Camera-type eye (tissue), 1 donor: ENCODE results near the gene CIDEC. TPM values are rescaled to one million over a fixed set of nuclear protein-coding genes. Genes with fewer than 3 reads are reported as not detected.

Experiments
- total RNA-seq: library from RNA; depleted of rRNA; stranded (reverse); fragments of >200 nt; gene quantifications from one replicate; pipeline ENCODE4 v1.2.3, GENCODE V29; 2014

Gene CIDEC, protein sequence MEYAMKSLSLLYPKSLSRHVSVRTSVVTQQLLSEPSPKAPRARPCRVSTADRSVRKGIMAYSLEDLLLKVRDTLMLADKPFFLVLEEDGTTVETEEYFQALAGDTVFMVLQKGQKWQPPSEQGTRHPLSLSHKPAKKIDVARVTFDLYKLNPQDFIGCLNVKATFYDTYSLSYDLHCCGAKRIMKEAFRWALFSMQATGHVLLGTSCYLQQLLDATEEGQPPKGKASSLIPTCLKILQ
- not detected for total RNA-seq

DNA sequence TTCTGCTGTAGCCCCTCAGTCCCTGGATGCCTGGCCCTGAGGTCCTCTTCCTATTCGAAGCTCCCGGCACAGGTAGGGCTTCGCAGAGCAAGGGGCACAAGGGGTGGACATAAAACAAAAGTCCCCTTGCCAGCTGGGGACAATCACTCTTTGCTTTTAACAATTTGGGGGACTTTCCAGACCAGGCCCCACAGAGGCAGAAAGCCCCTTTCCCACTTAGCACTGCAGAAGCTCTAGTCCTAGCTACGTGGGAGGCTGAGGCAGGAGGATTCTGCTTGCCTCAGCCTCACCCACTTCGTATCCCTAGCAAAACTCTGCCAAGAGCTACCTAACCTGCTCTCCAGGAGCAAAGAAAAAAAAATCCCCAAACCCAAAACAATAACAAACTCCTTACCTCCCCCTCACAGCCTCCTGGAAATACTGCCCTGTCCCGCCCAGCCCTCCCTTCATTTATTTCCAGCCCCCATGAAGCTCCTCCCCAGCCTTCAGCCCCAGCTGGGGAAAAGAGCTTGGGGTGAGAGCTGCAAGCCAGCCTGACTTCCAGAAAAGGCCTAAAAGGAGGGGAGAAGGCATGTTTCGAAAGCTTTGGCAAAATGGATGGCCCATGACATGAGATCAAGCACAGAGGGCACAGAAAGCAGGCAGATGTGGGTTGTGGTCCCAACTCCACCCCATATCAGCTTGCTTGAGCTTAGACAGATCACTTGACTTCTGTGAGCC, at the start of gene CIDEC:
CIDEC (minus strand) TSS at position 424 of the 720 bp plus-strand sequence. CDS start 1,767 bp downstream, outside the sequence.

DNA sequence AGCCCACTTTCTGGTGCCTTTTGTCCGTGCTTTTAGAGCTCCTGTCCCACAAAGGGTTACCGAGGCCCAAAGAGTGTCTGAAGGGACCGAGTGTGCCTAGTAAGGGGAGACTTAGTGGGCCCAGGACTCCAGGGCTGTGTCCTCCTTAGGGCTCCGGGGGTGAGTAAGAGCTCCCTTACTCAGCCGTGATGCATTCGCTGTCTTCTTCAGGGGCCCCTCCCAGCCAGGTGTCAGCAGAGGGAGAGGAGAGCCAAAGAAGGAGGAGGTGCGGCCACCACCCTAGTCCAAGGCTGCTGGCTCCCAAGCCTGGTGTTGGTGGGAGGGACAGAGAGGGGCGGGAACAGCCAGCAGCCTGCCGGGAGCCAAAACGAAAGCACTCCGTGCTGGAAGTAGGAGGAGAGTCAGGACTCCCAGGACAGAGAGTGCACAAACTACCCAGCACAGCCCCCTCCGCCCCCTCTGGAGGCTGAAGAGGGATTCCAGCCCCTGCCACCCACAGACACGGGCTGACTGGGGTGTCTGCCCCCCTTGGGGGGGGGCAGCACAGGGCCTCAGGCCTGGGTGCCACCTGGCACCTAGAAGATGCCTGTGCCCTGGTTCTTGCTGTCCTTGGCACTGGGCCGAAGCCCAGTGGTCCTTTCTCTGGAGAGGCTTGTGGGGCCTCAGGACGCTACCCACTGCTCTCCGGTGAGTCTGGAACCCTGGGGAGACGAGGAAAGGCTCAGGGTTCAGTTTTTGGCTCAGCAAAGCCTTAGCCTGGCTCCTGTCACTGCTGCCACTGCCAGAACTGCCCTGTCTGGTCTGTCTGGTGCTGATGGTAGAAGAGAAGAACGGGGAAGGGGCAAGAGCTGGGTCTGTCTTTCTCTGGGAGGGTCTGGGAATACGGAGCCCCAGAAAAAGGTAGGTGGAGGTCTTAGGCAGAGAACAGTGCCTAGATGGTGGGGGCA, 37.0 kb upstream of the CIDEC start, which contains the start of gene IL17RC:
IL17RC (plus strand) TSS at position 365 of the 947 bp plus-strand sequence; CDS start at position 583, 218 bp downstream.

DNA sequence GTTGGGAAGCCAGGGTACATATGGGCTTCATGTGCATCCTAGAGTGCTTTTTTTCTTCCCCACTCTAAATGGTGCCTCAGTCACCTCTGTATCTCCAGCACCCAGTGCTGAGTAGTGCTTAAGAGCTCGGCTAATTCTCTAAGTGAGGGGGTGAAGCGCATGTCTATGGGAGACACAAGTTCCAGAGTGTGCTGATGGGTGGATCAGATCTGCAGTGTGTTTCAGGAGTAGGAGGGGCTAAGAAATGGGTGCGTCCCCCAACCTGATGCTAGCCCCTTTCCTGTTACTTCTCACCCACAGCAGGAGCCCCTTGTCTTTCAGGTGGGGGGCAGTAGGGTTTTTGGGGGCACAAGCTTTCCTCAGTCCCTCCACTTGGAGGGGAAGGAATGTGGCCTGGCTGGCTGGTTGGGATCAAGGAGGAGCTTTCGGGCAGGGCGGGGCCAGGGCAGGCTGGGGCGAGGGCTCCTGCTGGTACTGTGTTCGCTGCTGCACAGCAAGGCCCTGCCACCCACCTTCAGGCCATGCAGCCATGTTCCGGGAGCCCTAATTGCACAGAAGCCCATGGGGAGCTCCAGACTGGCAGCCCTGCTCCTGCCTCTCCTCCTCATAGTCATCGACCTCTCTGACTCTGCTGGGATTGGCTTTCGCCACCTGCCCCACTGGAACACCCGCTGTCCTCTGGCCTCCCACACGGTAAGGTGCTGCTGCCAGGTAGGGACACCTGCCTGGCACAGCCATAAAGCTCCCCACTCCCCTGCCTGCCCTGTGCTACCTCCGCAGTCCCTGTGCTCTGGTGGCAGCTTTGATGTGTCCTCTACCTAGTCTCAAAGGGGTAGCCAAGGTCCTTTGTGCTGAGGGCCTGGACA, 22.6 kb upstream of the CIDEC start, which contains the start of gene IL17RE:
IL17RE (plus strand) TSS at position 477 of the 866 bp plus-strand sequence; CDS start at position 562, 85 bp downstream.

DNA sequence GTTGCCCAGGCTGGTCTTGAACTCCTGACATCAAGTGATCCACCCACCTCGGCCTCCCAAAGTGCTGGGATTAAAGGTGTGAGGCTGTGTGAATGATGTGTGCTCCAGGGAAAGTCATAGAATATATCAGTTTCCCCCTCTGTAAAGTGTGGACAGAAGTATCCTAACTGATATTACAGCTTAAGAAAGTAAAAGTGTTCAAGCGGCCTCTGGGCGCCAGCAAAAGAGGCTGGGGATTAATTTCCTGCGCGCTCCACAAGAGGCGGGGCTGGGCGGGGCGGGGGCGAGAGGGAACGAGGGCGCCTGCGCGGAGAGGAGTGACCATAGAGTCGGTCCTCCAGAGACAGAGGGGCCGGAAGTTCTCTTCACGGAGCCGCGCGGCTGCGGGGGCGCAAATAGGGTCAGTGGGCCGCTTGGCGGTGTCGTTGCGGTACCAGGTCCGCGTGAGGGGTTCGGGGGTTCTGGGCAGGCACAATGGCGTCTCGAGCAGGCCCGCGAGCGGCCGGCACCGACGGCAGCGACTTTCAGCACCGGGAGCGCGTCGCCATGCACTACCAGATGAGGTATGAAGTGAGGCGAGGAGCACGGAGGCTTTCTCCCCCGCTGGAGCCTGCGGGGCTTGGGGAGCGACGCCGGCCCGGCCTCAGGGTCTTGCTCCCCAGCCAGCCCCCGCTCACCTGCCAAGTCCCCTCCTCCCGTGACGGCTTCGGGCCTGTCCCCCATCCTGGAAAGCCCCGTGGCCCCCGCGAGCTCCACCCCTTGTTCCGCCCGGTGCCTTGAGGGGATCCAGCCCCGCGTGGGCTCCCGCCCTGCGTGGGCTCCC, 10.4 kb upstream of the CIDEC start, which contains the start of gene JAGN1:
JAGN1 (plus strand) TSS at position 362 of the 823 bp plus-strand sequence; CDS start at position 475, 113 bp downstream.

DNA sequence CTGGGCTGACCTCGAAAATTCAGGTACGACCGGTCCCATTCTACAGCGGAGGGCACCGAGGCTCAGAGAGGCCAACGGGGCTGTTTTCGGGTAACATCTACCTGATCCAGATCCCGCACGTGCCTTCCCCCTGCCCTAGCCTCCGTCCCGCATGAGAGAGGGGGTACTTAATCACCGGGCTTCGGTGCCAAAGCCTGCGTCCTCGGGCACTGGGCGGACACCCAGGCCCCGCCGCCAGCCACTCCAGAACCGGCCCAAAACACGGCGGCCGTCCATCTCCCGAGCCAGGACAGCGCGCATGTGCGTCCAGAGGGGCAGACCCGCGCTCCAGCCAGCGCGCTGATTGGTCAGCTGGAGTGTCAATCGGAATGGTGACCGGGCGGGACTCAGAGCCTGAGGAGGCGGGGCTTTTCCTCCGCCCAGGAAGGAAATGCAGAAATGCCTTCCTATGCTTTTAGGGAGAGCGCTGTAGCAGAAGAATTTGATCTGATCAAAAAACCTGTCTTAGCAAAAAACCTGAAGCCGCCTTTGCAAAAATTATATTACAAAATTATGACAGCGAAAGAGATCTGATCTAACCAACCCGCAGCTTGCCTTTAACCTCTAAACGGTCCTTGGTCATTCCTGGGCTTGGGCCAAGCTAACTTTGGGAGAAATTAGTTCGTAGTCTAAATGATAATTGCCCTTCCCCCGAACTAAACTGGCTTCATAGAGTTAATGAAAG, 36.2 kb downstream of the CIDEC start, which contains the start of gene RPUSD3:
RPUSD3 (minus strand) TSS at position 294 of the 724 bp plus-strand sequence; CDS start at position 276, 18 bp downstream.

Other genes starting within 250 kb of the CIDEC start
- 32.8 TPM for gene MTMR14, start 230.7 kb downstream of the CIDEC start, total RNA-seq
- gene CPNE9, start 176.4 kb downstream of the CIDEC start, total RNA-seq = 3.8 TPM
- gene BRPF1, start 148.5 kb downstream of the CIDEC start, total RNA-seq = 26.8 TPM
- gene OGG1, start 130.3 kb downstream of the CIDEC start, total RNA-seq = 35.8 TPM
- 20.4 TPM for gene CAMK1, start 110.3 kb downstream of the CIDEC start, total RNA-seq
- 44.0 TPM for gene TADA3, start 87.8 kb downstream of the CIDEC start, total RNA-seq
- gene ARPC4, start 87.2 kb downstream of the CIDEC start, total RNA-seq = 72.3 TPM
- gene TTLL3, start 70.0 kb downstream of the CIDEC start, total RNA-seq = 115 TPM
- 29.3 TPM for gene RPUSD3, start 36.2 kb downstream of the CIDEC start, total RNA-seq
- 27.4 TPM for gene JAGN1, start 10.4 kb upstream of the CIDEC start, total RNA-seq
- 0.71 TPM for gene IL17RE, start 22.6 kb upstream of the CIDEC start, total RNA-seq
- gene IL17RC, start 36.8 kb upstream of the CIDEC start, total RNA-seq = 28.1 TPM
- 51.0 TPM for gene CRELD1, start 53.6 kb upstream of the CIDEC start, total RNA-seq
- gene PRRT3, start 72.2 kb upstream of the CIDEC start, total RNA-seq = 2.9 TPM
- gene EMC3, start 106.6 kb upstream of the CIDEC start, total RNA-seq = 48.7 TPM
- gene FANCD2, start 146.2 kb upstream of the CIDEC start, total RNA-seq = 11.7 TPM
- not detected for gene FANCD2OS, start 228.0 kb upstream of the CIDEC start, total RNA-seq
- gene BRK1, start 235.4 kb upstream of the CIDEC start, total RNA-seq = 92.9 TPM